ENCODE measurements around the gene MRPL1. TPM values are rescaled to one million over a fixed set of nuclear protein-coding genes. Genes with fewer than 3 reads are reported as not detected.
"Not testable (repeated sequence)": the region's sequence is repeated elsewhere in the genome, so short reads cannot be mapped to it uniquely, and the experiment has no call there.

MRPL1 gene
- polyA plus RNA-seq, 1 donor from 2014 or later: 30.0 TPM

DNA sequence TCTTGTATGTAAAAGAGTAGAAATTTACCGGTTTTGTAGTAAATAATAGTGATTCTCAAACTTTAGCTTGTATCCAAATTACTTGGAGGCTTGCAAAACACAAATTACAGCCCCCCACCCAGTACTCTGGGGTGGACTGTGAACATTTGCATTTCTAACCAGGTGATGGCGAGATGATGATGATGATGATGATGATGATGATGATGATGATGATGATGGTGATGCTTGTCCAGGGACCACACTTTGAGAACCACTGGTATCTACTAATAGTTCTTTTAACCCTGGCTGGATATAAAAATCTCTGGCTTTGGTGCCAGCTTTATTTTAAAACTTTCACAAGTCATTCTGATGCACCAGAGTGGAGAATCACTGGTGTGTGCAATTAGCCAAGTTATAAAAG, 96.3 kb downstream of the MRPL1 start:
- Mint-ChIP-seq H3K27ac (no peak overlapping the region), H3K27me3 (no peaks in the 10 kb centered on the region), H3K36me3 (no peaks in the 10 kb centered on the region), H3K4me3 (no peak overlapping the region), H3K9me3 (no peaks in the 10 kb centered on the region), H3K4me1 (no peaks in the 10 kb centered on the region)

DNA sequence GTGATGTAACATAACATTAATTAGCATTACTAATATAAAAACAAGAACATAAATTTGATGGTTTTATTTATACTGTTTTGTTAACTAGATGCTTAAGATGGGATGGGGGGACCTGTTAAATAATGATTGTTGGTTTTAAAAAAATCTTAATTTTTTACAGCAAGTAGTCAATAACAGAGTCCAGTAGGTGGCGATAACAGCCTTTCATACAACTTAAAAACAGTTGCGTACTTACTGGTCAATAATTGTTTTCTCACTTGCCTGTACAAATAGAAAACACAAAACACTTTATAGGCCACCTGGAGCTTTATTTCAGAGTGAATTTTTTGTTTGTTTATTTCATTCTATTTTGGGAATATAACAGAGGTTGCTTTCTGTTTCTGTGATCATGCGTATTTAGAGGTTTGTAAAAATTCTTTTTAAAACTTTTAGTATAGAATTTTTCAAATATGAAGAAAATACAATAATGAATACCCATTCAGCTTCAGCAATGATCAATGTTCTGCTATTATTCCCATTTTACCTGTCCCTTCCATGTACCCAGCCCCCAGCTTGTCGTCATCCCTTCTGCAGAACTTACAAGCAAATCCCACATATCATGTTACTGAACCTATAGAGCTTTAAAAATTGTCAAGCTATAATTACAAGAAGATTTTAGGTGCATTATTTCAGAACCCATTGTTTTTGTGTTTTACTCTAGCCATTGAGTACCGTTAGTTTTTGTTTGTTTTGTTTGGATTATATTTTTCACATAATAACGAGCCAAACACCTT, 97.1 kb downstream of the MRPL1 start:
- Mint-ChIP-seq H3K36me3 (no peaks in the 10 kb centered on the region), H3K4me1 (no peaks in the 10 kb centered on the region), H3K9me3 (no peaks in the 10 kb centered on the region), H3K27me3 (no peaks in the 10 kb centered on the region), H3K4me3 (no peak overlapping the region), H3K27ac (no peak overlapping the region)

DNA sequence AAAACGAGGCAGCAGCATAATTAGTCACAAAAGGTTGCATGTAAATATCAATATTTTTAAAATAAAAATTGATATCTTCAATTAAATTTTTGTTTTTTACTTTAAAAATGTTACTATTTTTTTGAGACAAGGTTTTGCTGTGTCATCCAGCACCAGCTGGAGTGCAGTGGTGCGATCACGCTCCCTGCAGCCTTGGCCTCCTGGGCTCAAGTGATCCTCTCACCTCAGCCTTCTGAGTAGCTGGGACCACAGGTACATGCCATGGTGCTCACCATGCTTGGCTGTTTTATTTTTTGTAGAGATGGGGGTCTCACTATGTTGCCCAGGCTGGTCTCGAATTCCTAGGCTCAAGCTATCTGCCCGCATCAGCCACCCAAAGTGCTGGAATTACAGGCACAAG, 97.7 kb downstream of the MRPL1 start:
- Mint-ChIP-seq H3K27me3 (no peaks in the 10 kb centered on the region), H3K4me1 (no peaks in the 10 kb centered on the region), H3K4me3 (no peak overlapping the region), H3K36me3 (no peaks in the 10 kb centered on the region), H3K9me3 (no peaks in the 10 kb centered on the region), H3K27ac (no peak overlapping the region)

DNA sequence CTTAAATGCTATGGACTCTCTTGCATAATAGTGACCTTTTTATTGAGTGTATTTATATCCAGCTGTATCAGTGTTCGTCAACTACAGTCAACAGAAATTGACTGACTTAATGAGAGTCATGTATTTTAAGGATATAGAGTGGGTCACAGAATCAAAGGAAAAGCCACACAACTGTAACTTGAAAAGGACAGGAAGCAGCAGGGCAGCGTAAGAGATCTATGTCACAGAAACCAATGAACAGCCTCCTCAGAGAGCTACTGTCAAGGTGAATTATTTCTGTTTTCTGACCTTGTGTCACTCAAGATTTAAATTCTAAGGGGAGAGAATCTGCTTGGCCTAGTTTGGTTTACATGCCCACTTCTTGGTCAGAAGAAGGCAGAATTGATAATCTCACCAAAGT, 100.4 kb downstream of the MRPL1 start:
- peaks cover 2% of the 10 kb centered on the region for H3K36me3 Mint-ChIP-seq
- no peak overlapping the region for H3K27ac Mint-ChIP-seq
- no peak overlapping the region for H3K4me3 Mint-ChIP-seq
- no peaks in the 10 kb centered on the region for H3K9me3 Mint-ChIP-seq
- peaks cover 3% of the 10 kb centered on the region for H3K27me3 Mint-ChIP-seq
- no peaks in the 10 kb centered on the region for H3K4me1 Mint-ChIP-seq

DNA sequence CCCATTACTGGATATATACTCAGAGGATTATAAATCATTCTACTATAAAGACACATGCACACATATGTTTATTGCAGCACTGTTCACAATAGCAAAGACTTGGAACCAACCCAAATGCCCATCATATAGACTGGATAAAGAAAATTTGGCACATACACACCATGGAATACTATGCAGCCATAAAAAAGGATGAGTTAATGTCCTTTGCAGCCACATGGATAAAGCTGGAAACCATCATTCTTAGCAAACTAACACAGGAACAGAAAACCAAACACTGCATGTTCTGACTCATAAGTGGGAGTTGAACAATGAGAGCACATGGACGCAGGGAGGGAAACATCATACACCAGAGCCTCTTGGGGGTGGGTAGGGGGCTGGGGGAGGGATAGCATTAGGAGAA, 111.0 kb downstream of the MRPL1 start:
- not testable (repeated sequence) for H3K27ac Mint-ChIP-seq, H3K4me3 Mint-ChIP-seq, H3K27me3 Mint-ChIP-seq

DNA sequence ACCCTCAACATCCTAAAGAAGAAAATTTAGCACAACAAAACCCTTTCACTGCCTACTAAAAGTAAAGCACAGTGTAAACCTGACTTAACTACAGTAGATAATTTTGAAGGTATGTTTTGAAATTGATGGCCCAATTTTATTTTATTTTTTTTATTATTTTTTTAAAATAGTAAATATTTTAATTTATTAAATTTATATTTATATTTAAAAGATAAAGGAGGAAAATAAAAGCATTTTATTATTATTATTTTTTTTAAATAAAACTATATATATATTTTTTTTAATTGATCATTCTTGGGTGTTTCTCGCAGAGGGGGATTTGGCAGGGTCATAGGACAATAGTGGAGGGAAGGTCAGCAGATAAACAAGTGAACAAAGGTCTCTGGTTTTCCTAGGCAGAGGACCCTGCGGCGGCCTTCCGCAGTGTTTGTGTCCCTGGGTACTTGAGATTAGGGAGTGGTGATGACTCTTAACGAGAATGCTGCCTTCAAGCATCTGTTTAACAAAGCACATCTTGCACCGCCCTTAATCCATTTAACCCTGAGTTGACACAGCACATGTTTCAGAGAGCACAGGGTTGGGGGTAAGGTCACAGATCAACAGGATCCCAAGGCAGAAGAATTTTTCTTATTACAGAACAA, 120.4 kb downstream of the MRPL1 start:
- H3K4me1 Mint-ChIP-seq, H3K36me3 Mint-ChIP-seq, H3K27me3 Mint-ChIP-seq, H3K27ac Mint-ChIP-seq, H3K4me3 Mint-ChIP-seq, H3K9me3 Mint-ChIP-seq: not testable (repeated sequence)

More for the DNA sequence above, 111.0 kb downstream of the MRPL1 start:
- H3K36me3 Mint-ChIP-seq, H3K9me3 Mint-ChIP-seq, H3K4me1 Mint-ChIP-seq: not testable (repeated sequence)

DNA sequence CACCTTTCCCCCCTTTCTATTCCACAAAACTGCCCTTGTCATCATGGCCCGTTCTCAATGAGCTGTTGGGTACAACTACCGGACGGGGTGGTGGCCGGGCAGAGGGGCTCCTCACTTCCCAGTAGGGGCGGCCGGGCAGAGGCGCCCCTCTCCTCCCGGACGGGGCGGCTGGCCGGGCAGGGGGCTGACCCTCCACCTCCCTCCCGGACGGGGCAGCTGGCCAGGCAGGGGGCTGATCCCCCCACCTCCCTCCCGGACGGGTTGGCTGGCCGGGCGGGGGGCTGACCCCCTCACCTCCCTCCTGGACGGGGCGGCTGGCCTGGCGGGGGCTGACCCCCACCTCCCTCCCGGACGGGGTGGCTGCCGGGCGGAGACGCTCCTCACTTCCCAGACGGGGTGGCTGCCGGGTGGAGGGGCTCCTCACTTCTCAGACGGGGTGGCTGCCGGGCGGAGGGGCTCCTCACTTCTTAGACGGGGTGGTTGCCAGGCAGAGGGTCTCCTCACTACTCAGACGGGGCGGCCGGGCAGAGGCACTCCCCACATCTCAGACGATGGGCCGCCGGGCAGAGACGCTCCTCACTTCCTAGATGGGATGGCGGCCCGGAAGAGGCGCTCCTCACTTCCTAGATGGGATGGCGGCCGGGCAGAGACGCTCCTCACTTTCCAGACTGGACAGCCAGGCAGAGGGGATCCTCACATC, 121.1 kb downstream of the MRPL1 start:
- not testable (repeated sequence) for H3K27ac Mint-ChIP-seq, H3K27me3 Mint-ChIP-seq, H3K4me1 Mint-ChIP-seq, H3K36me3 Mint-ChIP-seq, H3K9me3 Mint-ChIP-seq, H3K4me3 Mint-ChIP-seq

DNA sequence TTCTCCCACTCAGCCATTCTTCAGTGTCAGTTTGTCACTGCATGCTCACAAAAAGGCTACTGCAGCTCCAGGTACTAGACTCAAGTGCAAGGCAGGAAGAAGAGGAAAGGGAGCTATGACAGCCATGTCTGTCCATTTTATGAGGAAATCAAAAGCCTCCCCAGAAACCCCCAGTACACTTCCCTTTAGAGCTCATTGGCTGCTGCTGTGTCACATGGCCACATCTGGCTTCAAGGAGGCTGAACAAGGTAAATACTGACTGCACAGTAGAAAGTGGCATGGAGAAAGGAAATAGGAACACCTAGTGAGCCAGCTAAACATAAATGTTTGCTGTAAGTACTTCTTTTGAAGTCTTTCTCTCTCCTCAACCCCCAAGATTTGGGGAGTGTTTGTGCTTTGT, 127.3 kb downstream of the MRPL1 start:
- H3K9me3 Mint-ChIP-seq: no peaks in the 10 kb centered on the region
- peaks cover 0 to 8% (median 2%) of the 10 kb centered on the region in 3 donors for H3K4me1 Mint-ChIP-seq
- no peaks in the 10 kb centered on the region for H3K27me3 Mint-ChIP-seq
- H3K27ac Mint-ChIP-seq: no peak overlapping the region
- H3K36me3 Mint-ChIP-seq: peaks cover 2% of the 10 kb centered on the region
- no peak overlapping the region for H3K4me3 Mint-ChIP-seq

DNA sequence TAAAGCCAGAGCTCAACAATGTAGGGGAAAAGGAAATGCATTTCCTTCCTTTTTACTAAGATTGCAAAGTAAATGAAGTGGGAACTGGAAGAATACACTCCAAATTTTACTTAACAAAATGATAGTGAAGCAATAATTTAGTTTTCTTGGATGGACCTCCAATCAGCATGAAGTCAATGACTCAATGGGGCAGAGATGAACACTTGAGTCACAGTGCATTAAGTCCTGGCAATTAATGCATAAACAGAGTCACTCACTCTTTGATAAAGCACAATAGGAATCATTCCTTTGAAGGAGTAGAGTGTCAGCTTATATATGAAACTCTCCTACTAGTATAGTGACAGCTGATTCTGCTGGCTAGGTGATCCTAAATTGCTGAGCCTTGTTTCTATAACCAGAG, 127.8 kb downstream of the MRPL1 start:
- no peaks in the 10 kb centered on the region for H3K9me3 Mint-ChIP-seq
- no peak overlapping the region for H3K4me3 Mint-ChIP-seq
- peaks cover 2% of the 10 kb centered on the region for H3K36me3 Mint-ChIP-seq
- peaks cover 0 to 8% (median 2%) of the 10 kb centered on the region in 3 donors for H3K4me1 Mint-ChIP-seq
- no peak overlapping the region for H3K27ac Mint-ChIP-seq
- no peaks in the 10 kb centered on the region for H3K27me3 Mint-ChIP-seq

DNA sequence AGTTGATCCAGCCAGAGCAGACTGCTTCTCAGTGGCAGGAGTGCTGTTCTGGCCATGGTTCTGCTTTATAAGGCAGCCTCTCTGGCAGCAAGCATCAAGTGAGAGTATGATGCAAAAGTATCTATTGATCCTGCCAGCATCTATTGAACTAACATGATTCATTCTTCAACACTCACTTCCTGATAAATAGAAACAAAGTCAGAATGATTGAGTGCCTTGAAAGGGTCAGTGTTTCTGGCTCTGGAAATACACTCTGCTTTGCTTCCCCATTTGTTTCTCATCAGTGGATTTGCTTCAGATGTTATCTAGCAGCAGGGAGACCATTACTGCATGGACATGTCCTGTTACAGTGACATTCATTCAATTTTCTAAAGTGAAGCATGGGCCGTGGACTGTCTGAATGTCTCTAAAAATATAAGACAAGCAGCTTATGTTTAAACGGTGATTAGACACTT, 128.3 kb downstream of the MRPL1 start:
- Mint-ChIP-seq H3K36me3 (peaks cover 2% of the 10 kb centered on the region), H3K27ac (no peak overlapping the region), H3K4me1 (peaks cover 0 to 8% (median 2%) of the 10 kb centered on the region in 3 donors), H3K27me3 (no peaks in the 10 kb centered on the region), H3K4me3 (no peak overlapping the region), H3K9me3 (no peaks in the 10 kb centered on the region)

DNA sequence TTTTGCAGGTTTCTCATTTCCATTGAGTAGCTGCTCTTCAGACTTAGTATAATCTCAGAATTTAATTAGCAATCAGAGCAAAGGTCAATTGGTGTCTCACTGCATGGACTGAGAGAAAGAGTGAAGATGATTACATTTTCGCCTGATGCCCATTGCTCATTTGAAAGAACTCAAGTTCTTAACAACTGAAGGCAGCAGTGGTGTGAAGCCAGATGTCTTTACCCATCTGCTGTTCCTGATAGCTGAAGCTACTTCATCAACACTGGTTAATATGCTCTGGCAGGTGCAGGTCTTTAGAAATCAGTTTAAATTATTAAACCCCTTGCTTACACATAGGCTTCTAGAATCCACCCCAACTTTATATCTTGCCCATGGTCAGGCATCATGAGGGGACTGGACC, 130.0 kb downstream of the MRPL1 start:
- peaks cover 2% of the 10 kb centered on the region for H3K36me3 Mint-ChIP-seq
- no peaks in the 10 kb centered on the region for H3K27me3 Mint-ChIP-seq
- H3K4me1 Mint-ChIP-seq: peaks cover 0 to 8% (median 2%) of the 10 kb centered on the region in 3 donors
- no peak overlapping the region for H3K4me3 Mint-ChIP-seq
- H3K27ac Mint-ChIP-seq: no peak overlapping the region
- H3K9me3 Mint-ChIP-seq: no peaks in the 10 kb centered on the region

DNA sequence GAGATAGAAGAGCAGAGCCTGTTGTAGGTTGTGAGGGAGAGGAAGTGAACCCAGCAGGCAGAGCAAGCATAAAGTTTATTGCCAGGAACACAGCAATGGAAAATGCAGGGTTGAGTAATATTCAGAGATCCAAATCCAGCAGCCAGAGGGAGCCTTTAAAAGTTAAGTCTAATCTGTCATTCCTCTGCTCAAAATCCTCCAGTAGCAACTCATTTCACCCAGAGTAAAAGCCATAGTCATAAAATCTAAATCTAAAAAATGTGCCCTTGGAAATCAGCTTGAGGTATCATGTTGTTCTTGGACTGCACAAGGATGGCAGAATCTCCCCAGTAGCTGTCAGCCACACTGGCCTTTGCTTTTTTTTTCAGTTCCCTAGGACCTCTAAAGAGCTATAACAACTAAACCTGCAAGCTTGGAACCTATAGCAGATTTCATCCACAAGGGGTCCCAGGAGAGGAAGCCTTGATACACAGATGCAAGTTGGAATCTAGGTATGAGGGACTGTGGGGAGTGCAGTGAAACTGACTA, 131.6 kb downstream of the MRPL1 start:
- H3K9me3 Mint-ChIP-seq: no peaks in the 10 kb centered on the region

DNA sequence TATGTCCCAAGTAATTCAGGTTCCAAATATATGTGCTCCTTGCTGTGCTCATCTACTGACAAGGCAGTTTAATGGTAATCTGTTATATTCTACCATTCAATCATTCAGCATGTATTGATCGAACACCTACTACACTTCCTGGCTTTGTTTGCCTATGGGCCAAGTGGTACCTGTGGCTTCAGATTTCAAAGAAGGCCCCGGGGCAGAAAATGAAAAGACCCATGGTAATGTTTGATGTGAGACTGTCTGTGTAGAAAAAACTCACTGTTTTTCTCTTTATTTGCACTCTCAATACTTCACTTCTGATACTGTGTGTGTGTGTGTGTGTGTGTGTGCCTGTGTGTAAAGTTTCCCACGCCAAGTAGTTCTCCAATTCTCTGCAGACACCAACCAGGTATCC, 133.4 kb downstream of the MRPL1 start:
- Mint-ChIP-seq H3K9me3 (no peaks in the 10 kb centered on the region), H3K27ac (no peak overlapping the region), H3K36me3 (no peaks in the 10 kb centered on the region), H3K27me3 (no peaks in the 10 kb centered on the region), H3K4me3 (no peak overlapping the region), H3K4me1 (peaks cover 0 to 6% (median 2%) of the 10 kb centered on the region in 3 donors)

More for the DNA sequence above, 131.6 kb downstream of the MRPL1 start:
- H3K4me3 Mint-ChIP-seq: no peak overlapping the region
- no peaks in the 10 kb centered on the region for H3K27me3 Mint-ChIP-seq
- no peak overlapping the region for H3K27ac Mint-ChIP-seq
- H3K4me1 Mint-ChIP-seq: peaks cover 0 to 6% (median 2%) of the 10 kb centered on the region in 3 donors
- H3K36me3 Mint-ChIP-seq: peaks cover 2% of the 10 kb centered on the region

DNA sequence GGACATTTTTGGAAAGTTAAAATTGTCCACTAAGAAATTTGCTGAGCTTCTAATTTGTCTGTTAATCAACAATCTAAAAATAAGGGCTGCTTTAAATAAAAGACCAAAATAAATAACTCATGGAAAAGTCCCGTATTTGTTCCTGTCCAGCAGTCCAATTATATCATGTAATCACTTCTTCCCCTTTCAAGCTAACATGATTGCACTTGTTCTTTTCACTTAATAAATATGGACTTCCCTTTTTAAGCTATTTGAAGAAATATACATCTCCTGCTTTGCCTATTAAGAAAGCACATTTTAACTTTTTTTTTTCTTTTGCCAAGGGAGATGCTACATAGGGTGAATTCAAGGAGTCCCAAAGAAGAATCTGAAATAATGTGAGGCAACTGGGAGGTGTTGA, 138.9 kb downstream of the MRPL1 start:
- Mint-ChIP-seq H3K9me3 (no peaks in the 10 kb centered on the region), H3K27me3 (peaks cover 6% of the 10 kb centered on the region), H3K4me1 (peaks cover 0 to 2% (median 2%) of the 10 kb centered on the region in 3 donors), H3K36me3 (no peaks in the 10 kb centered on the region), H3K27ac (no peak overlapping the region), H3K4me3 (no peak overlapping the region)

DNA sequence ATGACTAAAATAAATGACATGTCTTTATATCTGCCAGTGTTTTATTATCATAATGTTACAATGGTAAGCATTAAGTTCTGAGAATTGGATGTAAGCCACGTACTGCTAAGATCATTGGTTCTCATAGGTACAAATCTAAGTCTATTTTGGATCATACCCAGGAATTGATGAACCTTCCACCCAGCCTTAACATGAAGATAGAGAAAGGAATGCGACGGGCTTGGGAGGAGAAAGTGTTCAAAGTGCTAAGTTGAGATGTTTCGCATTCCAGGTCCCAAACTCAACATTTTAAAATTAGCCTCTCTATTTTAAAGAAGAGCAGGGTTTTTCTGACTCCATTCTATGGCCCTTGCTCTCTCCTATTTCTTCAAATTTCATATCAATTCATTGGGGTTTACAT, 139.6 kb downstream of the MRPL1 start:
- peaks cover 6% of the 10 kb centered on the region for H3K27me3 Mint-ChIP-seq
- no peak overlapping the region for H3K27ac Mint-ChIP-seq

More for the DNA sequence above, 139.6 kb downstream of the MRPL1 start:
- no peaks in the 10 kb centered on the region for H3K9me3 Mint-ChIP-seq
- no peak overlapping the region for H3K4me3 Mint-ChIP-seq
- H3K36me3 Mint-ChIP-seq: no peaks in the 10 kb centered on the region
- H3K4me1 Mint-ChIP-seq: peaks cover 0 to 2% (median 2%) of the 10 kb centered on the region in 3 donors

Measured in IgD-negative memory B cell (primary cell).